Measurements from ENCODE around the gene TSKU.
"Not testable (repeated sequence)": the region's sequence is repeated elsewhere in the genome, so short reads cannot be mapped to it uniquely, and the experiment has no call there.

The TSKU gene

GRCh38 chr11:76823481-76824028 lies 40.4 kb downstream of the TSKU start:
- Histone ChIP-seq H3K36me3 (ENCODE audit: control insufficient read depth, insufficient read depth, low read length) (no peaks in the 10 kb centered on the region), H3K27me3 (ENCODE audit: control insufficient read depth, insufficient read depth, low read length, poor library complexity, severe bottlenecking) (no peaks in the 10 kb centered on the region), H3K9me3 (ENCODE audit: control insufficient read depth, low read length) (no peaks in the 10 kb centered on the region), H3K4me3 (ENCODE audit: insufficient read depth, low read depth, low read length) (no peak overlapping the region), H3K4me1 (ENCODE audit: control insufficient read depth, insufficient read depth, low read length) (no peaks in the 10 kb centered on the region), H3K27ac (ENCODE audit: insufficient read depth, low read depth, low read length, poor library complexity, severe bottlenecking) (no peak overlapping the region)
- 82 to 85% methylated on average over 9 of the region's 9 CpGs for WGBS, 2 experiments

GRCh38 chr11:76824083-76824939 lies 41.2 kb downstream of the TSKU start:
- H3K27me3 ChIP-seq (ENCODE audit: control insufficient read depth, insufficient read depth, low read length, poor library complexity, severe bottlenecking) = no peaks in the 10 kb centered on the region
- 81 to 83% methylated on average over 9 of the region's 9 CpGs for WGBS, 2 experiments
- no peak overlapping the region for H3K4me3 ChIP-seq (ENCODE audit: insufficient read depth, low read depth, low read length)
- H3K4me1 ChIP-seq (ENCODE audit: control insufficient read depth, insufficient read depth, low read length) = no peaks in the 10 kb centered on the region
- H3K9me3 ChIP-seq (ENCODE audit: control insufficient read depth, low read length) = no peaks in the 10 kb centered on the region
- no peaks in the 10 kb centered on the region for H3K36me3 ChIP-seq (ENCODE audit: control insufficient read depth, insufficient read depth, low read length)
- H3K27ac ChIP-seq (ENCODE audit: insufficient read depth, low read depth, low read length, poor library complexity, severe bottlenecking) = no peak overlapping the region

GRCh38 chr11:76824980-76825725 lies 42.0 kb downstream of the TSKU start:
- H3K27ac ChIP-seq (ENCODE audit: insufficient read depth, low read depth, low read length, poor library complexity, severe bottlenecking) = no peak overlapping the region
- 90 to 96% methylated on average over 4 to 5 of the region's 5 CpGs for WGBS, 2 experiments

GRCh38 chr11:76825726-76826396 lies 42.7 kb downstream of the TSKU start:
- Histone ChIP-seq H3K4me1 (ENCODE audit: control insufficient read depth, insufficient read depth, low read length) (no peaks in the 10 kb centered on the region), H3K27ac (ENCODE audit: insufficient read depth, low read depth, low read length, poor library complexity, severe bottlenecking) (no peak overlapping the region), H3K9me3 (ENCODE audit: control insufficient read depth, low read length) (no peaks in the 10 kb centered on the region), H3K36me3 (ENCODE audit: control insufficient read depth, insufficient read depth, low read length) (no peaks in the 10 kb centered on the region), H3K4me3 (ENCODE audit: insufficient read depth, low read depth, low read length) (no peak overlapping the region), H3K27me3 (ENCODE audit: control insufficient read depth, insufficient read depth, low read length, poor library complexity, severe bottlenecking) (no peaks in the 10 kb centered on the region)
- WGBS, 2 experiments = 94% methylated on average over 1 of the region's 1 CpG

More at GRCh38 chr11:76824980-76825725, 42.0 kb downstream of the TSKU start:
- no peaks in the 10 kb centered on the region for H3K9me3 ChIP-seq (ENCODE audit: control insufficient read depth, low read length)
- H3K27me3 ChIP-seq (ENCODE audit: control insufficient read depth, insufficient read depth, low read length, poor library complexity, severe bottlenecking) = no peaks in the 10 kb centered on the region
- no peaks in the 10 kb centered on the region for H3K36me3 ChIP-seq (ENCODE audit: control insufficient read depth, insufficient read depth, low read length)
- no peak overlapping the region for H3K4me3 ChIP-seq (ENCODE audit: insufficient read depth, low read depth, low read length)
- H3K4me1 ChIP-seq (ENCODE audit: control insufficient read depth, insufficient read depth, low read length) = no peaks in the 10 kb centered on the region

- not testable (repeated sequence) for H3K27ac ChIP-seq (ENCODE audit: insufficient read depth, low read depth, low read length, poor library complexity, severe bottlenecking); H3K4me1 ChIP-seq (ENCODE audit: control insufficient read depth, insufficient read depth, low read length); H3K27me3 ChIP-seq (ENCODE audit: control insufficient read depth, insufficient read depth, low read length, poor library complexity, severe bottlenecking); H3K36me3 ChIP-seq (ENCODE audit: control insufficient read depth, insufficient read depth, low read length); H3K4me3 ChIP-seq (ENCODE audit: insufficient read depth, low read depth, low read length); H3K9me3 ChIP-seq (ENCODE audit: control insufficient read depth, low read length)
- WGBS, 2 experiments = 60 to 94% methylated on average over 1 to 2 of the region's 3 CpGs
Measured at GRCh38 chr11:76826508-76826907, 43.4 kb downstream of the TSKU start.

GRCh38 chr11:76827005-76827404 lies 43.8 kb downstream of the TSKU start:
- not testable (repeated sequence) for H3K27ac ChIP-seq (ENCODE audit: insufficient read depth, low read depth, low read length, poor library complexity, severe bottlenecking); H3K4me3 ChIP-seq (ENCODE audit: insufficient read depth, low read depth, low read length); H3K36me3 ChIP-seq (ENCODE audit: control insufficient read depth, insufficient read depth, low read length); H3K4me1 ChIP-seq (ENCODE audit: control insufficient read depth, insufficient read depth, low read length); H3K27me3 ChIP-seq (ENCODE audit: control insufficient read depth, insufficient read depth, low read length, poor library complexity, severe bottlenecking); H3K9me3 ChIP-seq (ENCODE audit: control insufficient read depth, low read length)

GRCh38 chr11:76830639-76831327 lies 47.6 kb downstream of the TSKU start:
- H3K4me3 ChIP-seq (ENCODE audit: insufficient read depth, low read depth, low read length) = no peak overlapping the region
- no peaks in the 10 kb centered on the region for H3K4me1 ChIP-seq (ENCODE audit: control insufficient read depth, insufficient read depth, low read length)
- no peaks in the 10 kb centered on the region for H3K36me3 ChIP-seq (ENCODE audit: control insufficient read depth, insufficient read depth, low read length)
- WGBS, 2 experiments = 94% methylated on average over 9 of the region's 9 CpGs
- no peak overlapping the region for H3K27ac ChIP-seq (ENCODE audit: insufficient read depth, low read depth, low read length, poor library complexity, severe bottlenecking)
- no peaks in the 10 kb centered on the region for H3K9me3 ChIP-seq (ENCODE audit: control insufficient read depth, low read length)
- no peaks in the 10 kb centered on the region for H3K27me3 ChIP-seq (ENCODE audit: control insufficient read depth, insufficient read depth, low read length, poor library complexity, severe bottlenecking)

GRCh38 chr11:76831686-76832310 lies 48.6 kb downstream of the TSKU start:
- Histone ChIP-seq H3K36me3 (ENCODE audit: control insufficient read depth, insufficient read depth, low read length) (no peaks in the 10 kb centered on the region), H3K27me3 (ENCODE audit: control insufficient read depth, insufficient read depth, low read length, poor library complexity, severe bottlenecking) (no peaks in the 10 kb centered on the region), H3K4me1 (ENCODE audit: control insufficient read depth, insufficient read depth, low read length) (peaks cover 4% of the 10 kb centered on the region), H3K9me3 (ENCODE audit: control insufficient read depth, low read length) (no peaks in the 10 kb centered on the region), H3K4me3 (ENCODE audit: insufficient read depth, low read depth, low read length) (no peak overlapping the region), H3K27ac (ENCODE audit: insufficient read depth, low read depth, low read length, poor library complexity, severe bottlenecking) (no peak overlapping the region)
- WGBS, 2 experiments = 82 to 97% methylated on average over 4 of the region's 4 CpGs

- H3K4me1 ChIP-seq (ENCODE audit: control insufficient read depth, insufficient read depth, low read length) = peaks cover 5% of the 10 kb centered on the region
- no peaks in the 10 kb centered on the region for H3K36me3 ChIP-seq (ENCODE audit: control insufficient read depth, insufficient read depth, low read length)
- H3K9me3 ChIP-seq (ENCODE audit: control insufficient read depth, low read length) = no peaks in the 10 kb centered on the region
- no peak overlapping the region for H3K4me3 ChIP-seq (ENCODE audit: insufficient read depth, low read depth, low read length)
- H3K27ac ChIP-seq (ENCODE audit: insufficient read depth, low read depth, low read length, poor library complexity, severe bottlenecking) = no peak overlapping the region
- no peaks in the 10 kb centered on the region for H3K27me3 ChIP-seq (ENCODE audit: control insufficient read depth, insufficient read depth, low read length, poor library complexity, severe bottlenecking)
Measured at GRCh38 chr11:76832361-76832760, 49.2 kb downstream of the TSKU start.

All from ectodermal cell (in vitro differentiated cells).